Stimulated activated CD8-positive, alpha-beta memory T cell treated with anti-CD3 and anti-CD28 coated beads, Interleukin-12 subunit alpha, Interleukin-12 subunit beta, amount 100 ng/mL, for 24 hours (primary cell): ENCODE measurements around the gene OAS3.
A peak's percentile ranks its signal among the peaks of the same experiment; 100 is the strongest.
"Not testable (repeated sequence)": the region's sequence is repeated elsewhere in the genome, so short reads cannot be mapped to it uniquely, and the experiment has no call there.

Experiments used
- DNase-seq: peaks from one replicate; pipeline ENCODE4 v3.0.0-alpha.2; 2020; ENCODE audit errors: extremely low read depth

Gene OAS3, protein sequence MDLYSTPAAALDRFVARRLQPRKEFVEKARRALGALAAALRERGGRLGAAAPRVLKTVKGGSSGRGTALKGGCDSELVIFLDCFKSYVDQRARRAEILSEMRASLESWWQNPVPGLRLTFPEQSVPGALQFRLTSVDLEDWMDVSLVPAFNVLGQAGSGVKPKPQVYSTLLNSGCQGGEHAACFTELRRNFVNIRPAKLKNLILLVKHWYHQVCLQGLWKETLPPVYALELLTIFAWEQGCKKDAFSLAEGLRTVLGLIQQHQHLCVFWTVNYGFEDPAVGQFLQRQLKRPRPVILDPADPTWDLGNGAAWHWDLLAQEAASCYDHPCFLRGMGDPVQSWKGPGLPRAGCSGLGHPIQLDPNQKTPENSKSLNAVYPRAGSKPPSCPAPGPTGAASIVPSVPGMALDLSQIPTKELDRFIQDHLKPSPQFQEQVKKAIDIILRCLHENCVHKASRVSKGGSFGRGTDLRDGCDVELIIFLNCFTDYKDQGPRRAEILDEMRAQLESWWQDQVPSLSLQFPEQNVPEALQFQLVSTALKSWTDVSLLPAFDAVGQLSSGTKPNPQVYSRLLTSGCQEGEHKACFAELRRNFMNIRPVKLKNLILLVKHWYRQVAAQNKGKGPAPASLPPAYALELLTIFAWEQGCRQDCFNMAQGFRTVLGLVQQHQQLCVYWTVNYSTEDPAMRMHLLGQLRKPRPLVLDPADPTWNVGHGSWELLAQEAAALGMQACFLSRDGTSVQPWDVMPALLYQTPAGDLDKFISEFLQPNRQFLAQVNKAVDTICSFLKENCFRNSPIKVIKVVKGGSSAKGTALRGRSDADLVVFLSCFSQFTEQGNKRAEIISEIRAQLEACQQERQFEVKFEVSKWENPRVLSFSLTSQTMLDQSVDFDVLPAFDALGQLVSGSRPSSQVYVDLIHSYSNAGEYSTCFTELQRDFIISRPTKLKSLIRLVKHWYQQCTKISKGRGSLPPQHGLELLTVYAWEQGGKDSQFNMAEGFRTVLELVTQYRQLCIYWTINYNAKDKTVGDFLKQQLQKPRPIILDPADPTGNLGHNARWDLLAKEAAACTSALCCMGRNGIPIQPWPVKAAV

DNA sequence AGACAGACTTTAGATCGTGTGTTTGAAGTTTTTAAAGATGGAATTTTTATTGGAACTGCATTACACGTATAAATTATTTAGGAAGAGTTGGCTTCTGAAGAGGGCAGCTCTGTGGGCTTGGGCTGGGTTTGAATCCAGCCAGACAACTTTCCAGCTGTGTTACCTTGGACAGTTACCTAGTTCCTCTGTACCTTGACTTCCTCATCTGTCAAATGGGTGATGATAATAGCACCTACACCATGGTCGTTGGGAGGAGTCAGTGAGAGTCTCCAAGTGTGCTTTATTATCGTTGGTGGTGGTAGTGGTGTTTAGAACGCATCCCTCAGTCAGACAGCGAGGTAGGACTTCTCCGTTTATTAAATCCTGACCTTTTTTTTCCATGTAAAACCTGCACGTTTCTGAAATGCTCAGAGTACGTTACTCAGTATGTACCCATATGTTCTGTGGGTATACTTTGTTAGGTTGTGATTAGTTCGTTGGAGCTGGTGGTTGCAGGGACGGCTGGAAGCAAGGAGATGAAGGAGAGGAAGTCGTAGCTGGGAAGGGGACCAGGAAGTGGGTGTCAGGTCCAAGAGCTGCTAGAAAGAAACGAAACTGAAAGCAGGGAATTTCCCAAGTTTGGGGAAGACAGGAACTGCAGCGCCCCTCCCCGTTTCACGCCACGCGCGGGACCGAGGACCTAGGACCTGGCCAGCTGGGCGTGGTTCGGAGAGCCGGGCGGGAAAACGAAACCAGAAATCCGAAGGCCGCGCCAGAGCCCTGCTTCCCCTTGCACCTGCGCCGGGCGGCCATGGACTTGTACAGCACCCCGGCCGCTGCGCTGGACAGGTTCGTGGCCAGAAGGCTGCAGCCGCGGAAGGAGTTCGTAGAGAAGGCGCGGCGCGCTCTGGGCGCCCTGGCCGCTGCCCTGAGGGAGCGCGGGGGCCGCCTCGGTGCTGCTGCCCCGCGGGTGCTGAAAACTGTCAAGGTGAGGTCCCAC is at the start of gene OAS3:
TSS of gene OAS3 (plus strand) at position 734 of the 979 bp plus-strand sequence. CDS start at position 791, 57 bp downstream.
- peak; percentile 15 for DNase-seq

DNA sequence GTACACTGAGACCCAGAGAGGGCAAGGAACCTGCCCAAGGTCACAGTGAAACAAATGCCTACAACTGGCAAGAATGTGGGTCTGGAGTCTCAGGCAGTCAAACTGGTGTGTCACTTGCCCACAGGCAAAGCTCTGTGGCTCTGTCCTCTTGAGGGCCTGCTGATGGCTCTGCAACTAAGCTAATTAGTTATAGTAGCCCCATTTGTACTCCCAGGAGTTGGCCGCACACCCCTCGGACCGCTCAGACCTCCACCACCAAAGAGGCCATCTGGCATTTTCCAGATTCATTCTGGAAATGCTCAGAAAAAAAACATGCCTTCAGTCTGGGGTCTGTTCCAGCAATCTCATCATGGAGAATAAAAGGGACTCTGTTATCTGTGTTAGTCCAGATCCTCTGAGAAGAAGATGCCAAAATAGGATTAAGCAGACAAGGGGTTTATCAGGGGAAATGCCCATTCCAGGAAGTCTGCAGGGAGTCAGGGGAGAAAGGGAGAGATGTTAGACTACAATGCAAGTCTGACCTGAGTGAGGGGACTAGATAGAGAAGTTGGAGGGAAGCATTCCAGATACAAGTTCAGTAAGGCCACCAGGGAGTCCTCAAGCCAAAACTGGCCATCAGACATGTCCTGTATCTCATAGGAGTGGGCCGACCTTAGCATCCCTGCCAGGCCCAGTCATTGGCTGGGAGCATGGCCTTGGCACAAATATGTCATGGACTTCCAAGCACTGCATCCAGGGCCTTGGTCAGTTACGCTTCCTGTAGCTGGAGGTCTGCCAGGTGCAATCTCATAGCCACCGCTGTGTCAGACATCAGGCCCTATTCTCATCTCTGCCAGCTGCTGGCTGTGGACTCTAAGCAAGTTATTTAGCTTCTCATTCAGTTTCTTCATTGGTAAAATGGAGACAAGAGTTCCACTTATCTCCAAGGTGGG is 46.9 kb upstream of the OAS3 start:
- no peak for DNase-seq

DNA sequence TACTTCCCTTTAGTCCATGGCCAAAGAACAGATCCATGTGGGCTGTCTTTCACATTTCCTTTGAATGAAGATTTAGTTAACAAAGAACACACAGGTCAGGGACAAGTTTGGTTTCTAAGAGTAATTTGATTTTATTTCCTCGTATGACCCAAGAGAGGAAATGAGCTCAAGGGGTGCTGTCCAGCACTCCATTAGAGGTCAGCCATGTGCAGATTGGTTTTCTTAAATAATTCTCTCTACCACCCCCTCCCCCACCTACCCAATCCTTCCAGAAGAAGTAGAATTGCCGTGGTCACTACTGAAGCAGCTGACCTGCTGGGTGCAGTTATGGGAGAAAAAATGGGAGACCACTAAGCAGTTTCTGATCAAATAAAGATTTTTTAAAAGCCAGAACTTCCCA is 45.4 kb upstream of the OAS3 start:
- DNase-seq: no peak

GRCh38 chr12:112894128-112894527 is 44.1 kb upstream of the OAS3 start:
- no peak for DNase-seq

DNA sequence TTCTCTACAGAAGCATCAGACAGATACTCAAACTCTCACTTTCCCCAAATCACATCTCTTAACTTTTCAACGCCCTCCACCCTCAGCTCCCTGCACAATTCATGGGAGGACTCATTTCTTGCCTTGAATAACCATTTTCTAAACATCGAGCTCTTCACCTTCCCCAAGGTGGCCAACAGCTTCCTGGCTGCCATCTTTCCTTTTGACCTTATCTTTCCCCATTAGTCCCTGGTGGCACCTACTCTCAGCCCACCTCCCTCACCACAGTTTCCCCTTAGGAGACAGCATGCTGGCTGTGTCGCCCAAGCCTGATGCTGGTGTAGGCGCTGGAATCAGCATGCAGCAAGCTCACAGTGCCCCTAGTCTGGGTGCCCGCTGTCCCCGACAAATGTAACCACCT is 39.9 kb upstream of the OAS3 start:
- DNase-seq: no peak

DNA sequence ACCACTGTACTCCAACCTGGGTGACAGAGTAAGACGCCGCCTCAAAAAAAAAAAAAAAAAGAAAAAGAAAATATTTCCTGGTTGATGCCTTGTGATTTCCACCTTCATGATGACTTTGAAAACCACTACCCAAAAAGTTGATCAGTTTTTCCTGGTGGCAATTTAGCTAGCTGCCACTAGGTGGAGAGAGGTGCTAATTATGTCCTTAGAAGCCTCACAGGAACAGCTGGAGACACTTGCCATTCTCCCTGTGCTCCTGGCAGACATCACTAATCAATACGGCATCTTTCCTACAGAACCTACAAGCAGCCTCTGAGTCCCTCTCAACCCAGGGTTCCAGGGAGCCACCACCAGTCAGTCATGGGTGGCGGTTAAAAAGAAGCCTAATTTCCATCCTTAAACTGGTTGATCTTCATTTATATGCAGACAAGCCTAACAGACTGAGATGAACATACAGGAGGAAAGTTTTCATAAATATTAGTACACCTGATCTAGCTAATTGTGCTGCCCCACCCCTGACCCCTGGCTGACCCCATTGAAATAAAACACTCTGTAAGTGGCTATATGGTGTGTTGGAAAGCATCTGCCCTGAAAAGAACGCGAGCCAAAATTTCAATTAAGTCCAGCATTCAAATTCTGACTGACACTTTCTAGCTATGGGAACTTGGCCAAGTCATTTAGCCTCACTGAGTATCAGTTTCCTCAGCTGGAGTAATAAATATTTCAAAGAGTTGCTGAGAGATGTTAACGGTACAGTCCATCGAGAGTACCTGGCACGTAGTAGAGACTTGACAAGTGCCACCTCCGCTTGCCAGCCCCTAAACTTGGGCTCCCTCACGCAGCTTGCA is 37.8 kb upstream of the OAS3 start:
- DNase-seq: no peak

DNA sequence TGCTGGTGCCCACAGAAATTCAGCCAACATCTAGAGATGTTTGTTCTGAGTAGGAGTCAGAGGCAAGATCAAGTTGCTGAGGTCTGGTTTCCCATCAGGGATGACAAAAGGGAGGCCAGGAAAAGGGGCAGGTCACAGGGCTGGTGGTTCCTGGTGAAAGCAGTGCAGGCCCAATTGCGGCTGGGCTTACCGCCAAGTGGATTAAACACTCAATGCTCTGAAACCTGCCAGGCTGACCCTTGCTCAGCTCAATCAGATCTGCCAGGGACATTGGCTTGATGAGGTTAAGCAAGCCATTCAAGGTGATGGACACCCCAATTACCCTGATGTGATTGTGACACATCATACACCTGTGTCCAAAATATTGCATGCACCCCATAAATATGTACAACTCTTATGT is 37.0 kb upstream of the OAS3 start:
- DNase-seq: no peak

- no peak for DNase-seq
Observed at GRCh38 chr12:112904571-112904970, 33.7 kb upstream of the OAS3 start.

DNA sequence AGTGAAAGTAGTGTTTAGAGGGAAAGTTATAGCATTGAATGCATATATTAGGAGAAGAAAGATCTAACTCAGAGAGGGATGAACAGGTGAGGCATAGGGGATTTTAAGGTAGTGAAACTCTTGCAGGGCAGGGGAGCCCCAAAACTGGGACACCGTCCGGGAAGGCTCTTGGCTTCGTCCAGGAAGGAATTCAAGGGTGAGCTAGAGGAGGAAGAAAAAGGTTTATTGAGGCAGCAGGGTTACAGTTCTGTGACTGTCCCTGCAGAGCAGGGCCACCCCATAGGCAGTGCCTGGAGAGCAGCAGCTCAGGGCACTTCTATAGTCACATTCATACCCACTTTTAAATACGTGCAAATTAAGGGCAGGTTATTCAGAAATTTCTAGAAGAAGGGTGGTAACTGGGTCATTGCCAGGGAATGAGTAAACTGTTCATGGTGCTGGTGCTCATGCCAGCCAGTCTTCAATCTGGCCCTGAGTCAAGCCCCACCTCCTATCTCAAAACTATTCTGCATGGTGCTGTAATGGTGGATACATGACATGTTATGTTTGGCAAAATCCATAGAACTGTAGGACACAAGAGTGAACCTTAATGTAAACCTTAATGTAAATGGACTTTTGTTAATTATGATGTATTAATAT is 32.7 kb upstream of the OAS3 start:
- no peak for DNase-seq

DNA sequence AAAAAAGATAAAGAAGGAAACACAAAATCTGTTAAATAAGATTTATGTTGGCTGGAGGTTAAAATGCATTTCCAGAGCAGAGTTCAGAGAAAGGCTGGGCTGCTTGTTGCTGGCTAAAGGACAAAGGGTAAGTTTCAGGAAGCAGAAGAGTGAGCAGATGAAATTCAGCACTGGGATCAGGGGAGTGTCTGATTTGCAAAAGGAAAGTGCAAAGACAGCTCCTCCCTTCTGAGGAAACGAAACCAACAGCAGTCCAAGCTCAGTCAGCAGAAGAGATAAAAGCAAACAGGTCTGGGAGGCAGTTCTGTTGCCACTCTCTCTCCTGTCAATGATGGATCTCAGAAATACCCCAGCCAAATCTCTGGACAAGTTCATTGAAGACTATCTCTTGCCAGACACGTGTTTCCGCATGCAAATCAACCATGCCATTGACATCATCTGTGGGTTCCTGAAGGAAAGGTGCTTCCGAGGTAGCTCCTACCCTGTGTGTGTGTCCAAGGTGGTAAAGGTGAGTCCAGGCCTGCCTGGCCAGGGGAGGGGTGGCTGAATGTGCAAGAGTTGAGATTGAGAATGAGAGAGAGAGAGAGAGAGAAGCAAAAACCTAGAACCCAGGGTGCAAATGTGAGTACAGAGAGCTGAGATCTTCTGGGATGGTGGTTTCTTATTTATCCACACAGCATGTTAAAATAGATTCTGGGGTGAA is 31.4 kb upstream of the OAS3 start, which contains the start of gene OAS1:
TSS of gene OAS1 (plus strand) at position 251 of the 703 bp plus-strand sequence. CDS start at position 329, 78 bp downstream.
- DNase-seq: no peak

DNA sequence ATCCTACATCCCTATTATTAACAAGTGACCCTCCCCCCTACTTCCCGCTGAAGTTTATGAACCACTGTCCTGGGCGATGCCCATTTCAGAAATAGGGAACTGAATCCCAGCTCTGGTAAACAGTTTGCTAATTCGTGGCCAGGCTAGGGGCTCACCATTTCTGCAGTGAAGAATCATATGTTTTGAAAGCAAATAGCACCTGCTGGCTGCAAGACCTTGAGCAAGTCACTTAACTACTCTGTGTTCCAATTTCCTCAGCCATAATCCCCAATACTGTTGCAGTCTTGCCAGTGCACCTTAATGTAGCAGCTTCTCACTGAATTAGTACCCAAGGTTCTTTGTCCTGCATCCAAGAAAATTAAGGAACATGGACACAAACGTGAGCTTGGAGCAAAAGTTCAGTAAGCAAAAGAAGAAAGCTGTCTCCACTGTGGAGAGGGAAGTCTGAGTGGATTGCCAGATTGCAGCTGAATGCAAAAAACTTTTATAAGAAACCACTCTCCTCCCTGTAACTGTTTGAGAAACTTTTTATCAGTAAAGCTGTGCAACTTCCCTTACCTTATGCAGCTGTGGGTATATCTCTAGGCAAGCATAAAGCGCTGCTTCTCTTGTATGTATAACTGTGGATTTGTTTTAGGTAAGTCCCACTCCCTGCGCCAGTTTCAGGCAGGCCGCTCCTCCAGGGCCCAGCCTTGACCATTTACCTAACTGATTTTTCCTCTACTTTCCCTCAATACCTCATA is 30.7 kb upstream of the OAS3 start:
- DNase-seq: no peak

DNA sequence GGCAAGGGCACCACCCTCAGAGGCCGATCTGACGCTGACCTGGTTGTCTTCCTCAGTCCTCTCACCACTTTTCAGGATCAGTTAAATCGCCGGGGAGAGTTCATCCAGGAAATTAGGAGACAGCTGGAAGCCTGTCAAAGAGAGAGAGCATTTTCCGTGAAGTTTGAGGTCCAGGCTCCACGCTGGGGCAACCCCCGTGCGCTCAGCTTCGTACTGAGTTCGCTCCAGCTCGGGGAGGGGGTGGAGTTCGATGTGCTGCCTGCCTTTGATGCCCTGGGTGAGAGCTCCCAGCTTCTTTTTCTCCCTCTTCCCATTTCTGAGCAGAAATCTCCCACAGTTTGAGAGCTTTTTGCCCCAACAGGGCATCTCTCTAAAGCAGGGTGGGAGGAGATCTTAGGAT is 29.7 kb upstream of the OAS3 start:
- no peak for DNase-seq

GRCh38 chr12:112909693-112910092 is 28.6 kb upstream of the OAS3 start:
- no peak for DNase-seq

GRCh38 chr12:112913038-112913688 is 25.1 kb upstream of the OAS3 start:
- DNase-seq: no peak

- not testable (repeated sequence) for DNase-seq
Observed at GRCh38 chr12:112913888-112914287, 24.4 kb upstream of the OAS3 start.

DNA sequence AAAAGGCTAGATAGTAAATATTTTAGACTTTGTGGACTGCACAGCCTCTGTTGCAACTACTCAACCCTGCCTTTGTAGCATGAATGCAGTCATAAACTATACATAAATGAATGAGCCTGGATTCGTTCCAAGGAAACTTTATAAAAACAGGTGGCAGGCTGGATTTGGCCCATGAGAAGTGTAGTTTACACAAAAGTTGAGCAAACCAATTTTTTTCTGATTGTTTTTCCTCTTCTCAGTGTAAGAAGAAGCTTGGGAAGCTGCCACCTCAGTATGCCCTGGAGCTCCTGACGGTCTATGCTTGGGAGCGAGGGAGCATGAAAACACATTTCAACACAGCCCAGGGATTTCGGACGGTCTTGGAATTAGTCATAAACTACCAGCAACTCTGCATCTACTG is 22.0 kb upstream of the OAS3 start:
- no peak for DNase-seq

DNA sequence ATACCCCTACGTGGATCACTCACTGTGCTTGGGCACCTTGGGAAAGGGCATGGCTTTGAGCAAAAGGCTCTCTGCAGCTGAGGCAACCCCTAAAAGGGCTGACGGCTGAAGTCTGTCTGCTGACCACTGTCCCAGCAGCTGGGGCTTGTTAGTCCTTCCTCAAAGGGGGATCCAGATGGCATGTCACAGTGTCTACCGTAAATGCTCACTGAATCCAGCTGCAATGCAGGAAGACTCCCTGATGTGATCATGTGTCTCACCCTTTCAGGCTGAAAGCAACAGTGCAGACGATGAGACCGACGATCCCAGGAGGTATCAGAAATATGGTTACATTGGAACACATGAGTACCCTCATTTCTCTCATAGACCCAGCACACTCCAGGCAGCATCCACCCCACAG is 19.2 kb upstream of the OAS3 start:
- no peak for DNase-seq
